K562 (cell line): ENCODE data around the gene SRCIN1. TPM values are rescaled to one million over a fixed set of nuclear protein-coding genes. Genes with fewer than 3 reads are reported as not detected.
A peak's percentile ranks its signal among the peaks of the same experiment; 100 is the strongest.

Source experiments
- ATAC-seq: fragments of 200-7000 bp; cut with Tn5 transposase; 3 replicates; pipeline ENCODE4 v1.9.1; 2020; ENCODE audit warnings: moderate library complexity
- BruUV-seq: library from RNA; stranded (reverse); fragments of 400-500 nt; replicated peaks from 2 replicates; lab custom pipeline; 2021; lab: Mats Ljungman, UMichigan
- CTCF ChIA-PET: fragments of 300-600 bp; formaldehyde crosslinking; extraction: SDS; loops from one replicate; lab custom pipeline; 2021; ENCODE audit warnings: low intra/inter-chr PET ratio; lab: Yijun Ruan, JAX
- POLR2A ChIA-PET: fragments of 300-600, 350-650 bp; sonication (Branson Sonifier 250); formaldehyde crosslinking; extraction: SDS; loops from one replicate; lab custom pipeline; 2021; ENCODE audit warnings: antibody characterized with exemption, inconsistent platforms; lab: Yijun Ruan, JAX
- DNase-seq, 4 experiments: peaks; one replicate each; pipeline versions ENCODE4 v3.0.0 to v3.0.0-alpha.2; 2011 to 2018; ENCODE audit warnings: low spot score in 3 of 4, mixed read lengths in 3 of 4; ENCODE audit errors: extremely low read depth in 1 of 4
- FAIRE-seq: peaks from 2 replicates; lab custom pipeline; 2011; peaks lifted over from hg19 to GRCh38; lab: Jason Lieb, UNC
- H2AFZ ChIP-seq: 2 replicates; pipeline ENCODE4 v1.6.0; 2011; ENCODE audit warnings: low read depth, low read length, control low read depth, inconsistent platforms
- H3K27ac ChIP-seq: fragments of 200-600 bp; 3 replicates; pipeline ENCODE4 v1.8.0; 2011; ENCODE audit warnings: low read depth, mild to moderate bottlenecking, control low read depth, inconsistent platforms, low read length, moderate library complexity, mixed read lengths; ENCODE audit errors: extremely low read depth
- H3K27me3 ChIP-seq, 2 experiments: fragments of 300-600 bp in 1 of 2; 2 replicates in 1 of 2; 3 replicates in 1 of 2; pipeline versions ENCODE4 v1.6.0 to v1.8.0; 2011; ENCODE audit warnings: inconsistent platforms in 2 of 2, low read length in 2 of 2, mild to moderate bottlenecking in 1 of 2, mixed read lengths in 1 of 2, moderate library complexity in 1 of 2; ENCODE audit not compliant: control insufficient read depth in 2 of 2, insufficient read depth in 2 of 2
- H3K36me3 ChIP-seq: fragments of 300-600 bp; 3 replicates; pipeline ENCODE4 v1.8.0; 2011; ENCODE audit warnings: mild to moderate bottlenecking, low read length, inconsistent platforms; ENCODE audit not compliant: control insufficient read depth, insufficient read depth
- H3K4me1 ChIP-seq, 2 experiments: fragments of 200-600 bp in 1 of 2; replicated peaks in 1 of 2; 2 replicates in 1 of 2; 3 replicates in 1 of 2; pipeline versions ENCODE4 v1.5.1 to v1.8.0; 2011; ENCODE audit warnings: inconsistent platforms in 2 of 2, low read length in 2 of 2, mild to moderate bottlenecking in 1 of 2, mixed read lengths in 1 of 2, moderate library complexity in 1 of 2; ENCODE audit not compliant: control insufficient read depth in 2 of 2, insufficient read depth in 2 of 2
- H3K4me2 ChIP-seq: 2 replicates; pipeline ENCODE4 v1.6.1; 2011; ENCODE audit warnings: low read length, control low read depth, inconsistent platforms, mixed read lengths; ENCODE audit not compliant: insufficient read depth
- H3K4me3 ChIP-seq: fragments of 200-600 bp; sonication (generic), shearing (Covaris generic); 2 replicates; pipeline ENCODE4 v1.5.1; 2016; ENCODE audit warnings: control low read depth, inconsistent platforms
- H3K79me2 ChIP-seq: fragments of 200-600 bp; 3 replicates; pipeline ENCODE4 v1.8.0; 2011; ENCODE audit warnings: low read length, inconsistent platforms; ENCODE audit not compliant: control insufficient read depth, insufficient read depth
- H3K9ac ChIP-seq, 2 experiments: 2 replicates each; pipeline versions ENCODE4 v1.6.0 to v1.6.1; 2011; ENCODE audit warnings: low read depth in 2 of 2, low read length in 2 of 2, control low read depth in 1 of 2, inconsistent platforms in 1 of 2, mild to moderate bottlenecking in 1 of 2, mixed read lengths in 1 of 2; ENCODE audit not compliant: insufficient read depth in 1 of 2
- H3K9me1 ChIP-seq: one replicate; pipeline ENCODE4 v1.6.0; 2011; ENCODE audit warnings: inconsistent platforms, mild to moderate bottlenecking, low read length, moderate library complexity; ENCODE audit not compliant: control insufficient read depth, insufficient read depth
- H3K9me3 ChIP-seq: replicated peaks from 2 replicates; pipeline ENCODE4 v1.5.1; 2011; ENCODE audit warnings: low read depth, low read length, inconsistent platforms; ENCODE audit not compliant: control insufficient read depth, insufficient read depth
- H4K20me1 ChIP-seq: replicated peaks from 2 replicates; pipeline ENCODE4 v1.6.1; 2011; ENCODE audit warnings: low read length, inconsistent platforms, mixed read lengths; ENCODE audit not compliant: control insufficient read depth, insufficient read depth
- EGR1 ChIP-seq: fragments of 450-650 bp; conservative IDR thresholded peaks from 2 replicates; pipeline ENCODE4 v1.6.1; 2017; ENCODE audit warnings: mild to moderate bottlenecking
- ESRRA ChIP-seq: fragments of 450-650 bp; IDR thresholded peaks from 2 replicates; pipeline ENCODE4 v1.6.1; 2014; ENCODE audit warnings: low read depth, mild to moderate bottlenecking, moderate library complexity, borderline replicate concordance
- MAFF ChIP-seq: IDR thresholded peaks from 2 replicates; pipeline ENCODE4 v1.6.1; 2012; ENCODE audit warnings: low read length, improper control_type of control experiment
- NCOA2 ChIP-seq, 2 experiments: fragments of 450-650 bp; IDR thresholded peaks; 2 replicates each; pipeline ENCODE4 v1.6.1; 2018; ENCODE audit warnings: mild to moderate bottlenecking in 2 of 2, moderate library complexity in 1 of 2; ENCODE audit not compliant: partially characterized antibody in 2 of 2
- NFIC ChIP-seq: fragments of 450-650 bp; IDR thresholded peaks from 2 replicates; pipeline ENCODE4 v1.6.1; 2017; ENCODE audit warnings: mild to moderate bottlenecking, inconsistent platforms
- TBL1XR1 ChIP-seq, 2 experiments: IDR thresholded peaks; 2 replicates each; pipeline ENCODE4 v1.6.1; 2012; ENCODE audit warnings: improper control_type of control experiment in 2 of 2, low read length in 2 of 2, mild to moderate bottlenecking in 1 of 2
- WGBS: fragments of 100-300 bp; shearing (Covaris generic); methylation state at CpG from one replicate; pipeline ENCODE4 v1.1.6; 2016; ENCODE audit warnings: low coverage, mixed read lengths; ENCODE audit not compliant: insufficient coverage; ENCODE audit errors: missing lambda C conversion rate; 5-methylcytosine and 5-hydroxymethylcytosine counted together
- in situ Hi-C: fragments of 300-500 bp; cut with MboI; formaldehyde crosslinking; loops from 4 replicates; pipeline ENCODE4 v1.15.0; 2018; ENCODE audit warnings: inconsistent platforms, mixed read lengths
- intact Hi-C: fragments of 100-400 bp; cut with micrococcal nuclease; formaldehyde crosslinking; loops from 2 replicates; pipeline ENCODE4 v1.14.2; 2022
- polyA plus RNA-seq, 8 experiments: library from polyadenylated mRNA; depleted of rRNA in 4 of 8; stranded (reverse) in 5 of 8; unstranded in 3 of 8; fragments of >200 nt; fragmentation: Nextera tagmentation in 2 of 8; fragmentation: Illumina TruSeq in 1 of 8; extraction: Ambion mirVana in 2 of 8; extraction: Trizol in 1 of 8; gene quantifications; 2 replicates each; pipeline versions ENCODE4 v1.2.1 to v1.2.3, GENCODE V29; 2011 to 2014; ENCODE audit warnings: inconsistent platforms in 1 of 8, missing spikeins in 1 of 8
- total RNA-seq, 7 experiments: library from RNA; depleted of rRNA in 6 of 7; stranded (reverse); fragments of >200 nt in 6 of 7; fragmentation: Illumina TruSeq in 2 of 7; extraction: Trizol in 2 of 7; gene quantifications; 2 replicates each; pipeline versions ENCODE4 v1.2.1 to v1.2.3, GENCODE V29; 2011 to 2021; ENCODE audit warnings: low replicate concordance in 1 of 7

Gene SRCIN1
- total and polyA plus RNA-seq, 9 of the 15 experiments (the other 6 are each of a cell fraction or from before 2014, with no cell fraction given) = 0.09 to 0.33 (median 0.13) TPM; not detected in 6

DNA sequence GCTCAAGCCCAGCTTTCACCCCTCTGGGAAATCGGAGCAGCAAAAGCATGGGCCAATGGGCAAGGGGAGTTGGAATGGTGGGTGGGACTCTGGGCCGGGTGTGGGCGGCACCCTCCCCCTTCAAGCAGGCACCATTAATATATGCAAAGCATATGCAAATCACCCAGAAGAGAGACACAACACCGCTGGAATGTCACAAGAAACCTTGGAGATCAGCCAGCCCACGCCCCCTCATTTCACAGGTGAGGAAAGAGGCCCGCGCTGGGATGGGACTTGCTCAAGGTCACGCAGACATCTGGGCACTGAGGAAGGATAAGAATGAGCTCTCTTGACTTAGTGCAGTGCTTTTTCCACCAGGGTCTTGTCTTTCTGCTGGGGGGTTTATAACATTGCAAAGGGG is 4.8 kb downstream of the SRCIN1 start:
- intact Hi-C loops = loop anchor here (5.0 kb wide), 1 partner anchor 44 kb away; no protein-coding TSS in a partner anchor
- ATAC-seq (0 out of 3 replicates have a peak, but pooled peaks have one; percentile 4), DNase-seq (peak; percentile 16 to 53 (median 37)), FAIRE-seq (no peak)
- Histone ChIP-seq H3K4me2 (no peak overlapping the region), H3K4me1 (peaks cover 22 to 51% of the 10 kb centered on the region in 2 experiments), H3K4me3 (no peak overlapping the region), H3K9ac (peak overlapping the region in 1 of 2 experiments; percentile 72; a peak in 2 of 4 replicates), H2AFZ (no peak overlapping the region), H3K79me2 (no peaks in the 10 kb centered on the region), H3K9me1 (peaks cover 4% of the 10 kb centered on the region)
- no TSS peak for BruUV-seq
- CTCF ChIA-PET = no interaction called here
- WGBS = 32% methylated on average over 8 of the region's 8 CpGs
- in situ Hi-C loops = no loop called here
- POLR2A ChIA-PET = no interaction called here
- TF ChIP-seq ESRRA (peak; percentile 44; the same call in 1 of the 2 replicates), TBL1XR1 (IDR thresholded peaks at IDR 0.05; ENCODE audit: low read length in 2 of 2) (no peak), MAFF (no peak), NFIC (peak; percentile 61), NCOA2 (IDR thresholded peaks at IDR 0.05; ENCODE audit: partially characterized antibody in 2 of 2) (no peak), EGR1 (peak; percentile 70)
- TF ChIP-seq, all 486 proteins: peak for 3
- Histone ChIP-seq H3K27ac (no peak overlapping the region), H3K36me3 (no peaks in the 10 kb centered on the region), H3K27me3 (peaks cover 0 to 15% of the 10 kb centered on the region in 2 experiments; a peak in 1 of 5 replicates), H3K9me3 (no peaks in the 10 kb centered on the region), H4K20me1 (peaks cover 10% of the 10 kb centered on the region; the same call in 1 of the 2 replicates)
